HG02642 (cell line): ENCODE measurements around the gene CYB561D2.

Experiments used
- ATAC-seq: cut with Tn5 transposase; IDR thresholded peaks from one replicate; pipeline ENCODE4 v1.9.1; 2021; ENCODE audit warnings: mild to moderate bottlenecking; ENCODE audit not compliant: unreplicated experiment, poor library complexity

CYB561D2 gene

GRCh38 chr3:50383750-50384149 is 33.1 kb downstream of the CYB561D2 start:
- no peak for ATAC-seq

DNA sequence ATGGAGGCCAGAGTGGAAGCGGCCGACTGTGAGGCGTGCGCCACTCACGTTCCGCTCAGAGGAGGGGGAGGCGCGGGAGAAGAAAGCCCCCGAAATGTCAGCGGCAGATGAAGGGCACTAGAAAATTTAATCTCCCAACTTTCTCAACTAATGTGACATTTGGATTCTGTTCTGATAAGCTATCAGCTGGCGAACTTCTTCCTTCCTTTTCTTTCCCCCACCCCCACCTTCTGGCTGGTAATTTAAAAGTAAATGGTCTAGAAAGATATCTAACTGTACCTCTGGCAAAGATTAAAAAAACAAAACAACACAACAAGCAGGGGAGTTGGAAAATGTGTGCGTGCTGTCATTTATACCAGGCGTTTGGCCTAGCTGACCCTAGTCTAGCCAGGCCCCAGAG is 35.1 kb downstream of the CYB561D2 start:
- no peak for ATAC-seq

GRCh38 chr3:50388016-50388719 is 37.5 kb downstream of the CYB561D2 start:
- no peak for ATAC-seq

GRCh38 chr3:50388720-50389413 is 38.2 kb downstream of the CYB561D2 start:
- ATAC-seq: no peak

- no peak for ATAC-seq
Observed at GRCh38 chr3:50389414-50389767, 38.7 kb downstream of the CYB561D2 start.

GRCh38 chr3:50390508-50391224 is 40.0 kb downstream of the CYB561D2 start:
- no peak for ATAC-seq

DNA sequence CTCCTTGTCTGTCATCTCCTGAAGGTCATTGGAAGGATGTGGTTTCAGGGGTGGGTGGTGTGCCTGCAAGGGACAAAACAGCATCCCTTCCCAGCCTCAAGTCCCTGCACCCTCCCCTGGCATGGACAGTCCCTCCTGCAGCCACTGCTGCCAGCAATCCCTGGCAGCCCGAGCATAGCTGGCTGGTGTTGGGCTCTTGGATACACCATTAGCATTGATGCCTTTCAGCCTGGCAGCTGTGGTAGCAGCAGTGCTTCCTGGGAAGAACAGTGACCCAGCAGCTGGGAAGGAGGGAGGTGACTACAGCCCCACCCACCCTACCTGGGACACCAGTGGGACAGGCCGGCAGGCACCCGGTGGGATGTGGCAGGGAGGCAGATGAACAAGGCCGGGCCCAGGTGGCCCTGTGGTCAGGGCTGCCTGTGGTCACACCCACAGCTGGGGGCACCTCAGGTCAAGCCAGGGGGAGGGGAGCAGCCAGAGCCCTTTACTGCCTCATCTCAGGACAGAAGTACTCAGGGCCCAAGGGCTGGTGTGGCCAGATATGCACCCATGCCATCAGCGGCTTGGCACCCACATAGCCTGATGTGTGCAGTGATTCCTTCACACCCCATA is 41.5 kb downstream of the CYB561D2 start:
- no peak for ATAC-seq

DNA sequence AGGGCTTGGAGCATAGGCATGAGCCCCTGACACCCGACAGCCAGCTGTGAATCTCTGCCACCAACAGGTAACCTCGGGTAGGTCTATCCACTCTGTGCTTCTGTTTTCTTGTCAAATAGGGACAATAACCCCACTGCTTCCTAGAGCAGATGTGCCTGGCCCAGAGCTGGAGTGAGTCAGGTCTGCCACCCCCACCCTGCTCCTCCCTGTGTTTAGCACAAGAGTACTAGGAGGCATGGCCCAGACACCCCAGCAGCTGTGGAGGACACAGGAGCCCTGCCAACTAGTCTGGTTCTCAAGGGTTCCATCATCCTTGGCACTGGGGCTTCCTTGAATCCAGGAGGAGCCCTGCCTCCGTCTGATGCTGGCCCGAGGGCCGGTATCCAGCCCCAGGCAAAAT is 42.4 kb downstream of the CYB561D2 start:
- ATAC-seq: no peak

- no peak for ATAC-seq
Observed at GRCh38 chr3:50395070-50395860, 44.6 kb downstream of the CYB561D2 start.

GRCh38 chr3:50396502-50396901 is 45.8 kb downstream of the CYB561D2 start:
- ATAC-seq: no peak

- ATAC-seq: no peak
Observed at GRCh38 chr3:50401978-50402595, 51.4 kb downstream of the CYB561D2 start.
